Heart left ventricle (tissue), 16 donors: ENCODE data around the gene ALPG. TPM values are rescaled to one million over a fixed set of nuclear protein-coding genes. Genes with fewer than 3 reads are reported as not detected.

Experiments used
- ATAC-seq, 4 donors: fragments of 200-7000 bp; cut with Tn5 transposase; one replicate each; pipeline ENCODE4 v1.9.1; 2020 to 2022; ENCODE audit warnings: moderate library complexity in 4 of 4, mild to moderate bottlenecking in 3 of 4, moderate number of reproducible peaks in 1 of 4
- DNase-seq, 5 donors: peaks; one replicate each; pipeline ENCODE4 v3.0.0-alpha.2; 2020
- H3K27ac ChIP-seq, 12 donors: fragments of 200-600 bp; sonication (generic) in 4 of 12; one replicate each; pipeline versions ENCODE4 v1.5.0 to v1.8.0; 2016 to 2022; ENCODE audit warnings: mild to moderate bottlenecking in 2 of 12
- H3K27me3 ChIP-seq, 9 donors: fragments of 200-600 bp; sonication (generic) in 2 of 9; one replicate each; pipeline versions ENCODE4 v1.5.1 to v1.8.0; 2016 to 2022; ENCODE audit warnings: mild to moderate bottlenecking in 3 of 9
- H3K36me3 ChIP-seq, 9 donors: fragments of 200-600 bp; sonication (generic) in 2 of 9; one replicate each; pipeline versions ENCODE4 v1.5.0 to v1.8.0; 2018 to 2022; ENCODE audit warnings: mild to moderate bottlenecking in 2 of 9
- H3K4me1 ChIP-seq, 12 donors: fragments of 200-600 bp; sonication (generic) in 4 of 12; one replicate each; pipeline versions ENCODE4 v1.5.0 to v1.8.0; 2016 to 2022; ENCODE audit warnings: mild to moderate bottlenecking in 3 of 12
- H3K4me3 ChIP-seq, 12 donors: fragments of 200-600 bp; sonication (generic) in 4 of 12; one replicate each; pipeline versions ENCODE4 v1.5.0 to v1.8.0; 2017 to 2022; ENCODE audit warnings: mild to moderate bottlenecking in 9 of 12, moderate library complexity in 4 of 12
- H3K9me3 ChIP-seq, 12 donors: fragments of 200-600 bp; sonication (generic) in 4 of 12; one replicate each; pipeline versions ENCODE4 v1.5.0 to v1.8.0; 2016 to 2022; ENCODE audit warnings: mild to moderate bottlenecking in 1 of 12
- CTCF ChIP-seq, 12 donors: fragments of 200-600 bp; sonication (generic) in 4 of 12; IDR thresholded peaks; one replicate each; pipeline versions ENCODE4 v1.5.0 to v1.8.0; 2018 to 2022; ENCODE audit warnings: antibody characterized with exemption in 12 of 12, mild to moderate bottlenecking in 5 of 12
- POLR2A ChIP-seq, 2 donors: fragments of 450-650 bp; IDR thresholded peaks; one replicate each; pipeline ENCODE4 v1.6.1; 2017; ENCODE audit warnings: antibody characterized with exemption in 2 of 2, mild to moderate bottlenecking in 2 of 2, moderate library complexity in 2 of 2
- WGBS, 4 donors: extraction: QIAGEN DNeasy Blood & Tissue Kit in 2 of 4; methylation state at CpG; one replicate each; pipeline versions ENCODE4 v1.1.5 to v1.1.7; 2013 to 2018; 5-methylcytosine and 5-hydroxymethylcytosine counted together
- intact Hi-C, 10 donors: fragments of 100-400 bp; cut with DNase I; formaldehyde crosslinking; loops; one replicate each; pipeline versions ENCODE4 v1.11.1 to v1.14.2; 2022
- polyA plus RNA-seq, 2 donors: library from polyadenylated mRNA; stranded (reverse); fragments of 200-250 nt; gene quantifications; one replicate each; pipeline ENCODE4 v1.2.3, GENCODE V29; 2013
- total RNA-seq, 9 donors: library from RNA; depleted of rRNA in 2 of 9; stranded (reverse); fragments of >200 nt in 2 of 9; fragmentation: NEBNext Ultra II Directional in 3 of 9; extraction: Animal tissue kit (Norgen Biotek cat#: 25700) in 3 of 9; gene quantifications; one replicate each; pipeline versions ENCODE4 v1.1.0 to v1.2.4, GENCODE V29; 2016 to 2023
- donor health status: ischemic (EF 13 %, LVEDD 7.1; RV severe dilation, severe dysfunction).
- donor health status: healthy with polysubstance abuse.
- donor health status: DM: no; HTN: yes; CAD: no.
- donor health status: DM: no; HTN: no; CAD: no.
- donor health status: ischemic (EF 25% LVEDD 6.9; RV normal size, moderate dysfunction).
- donor health status: ischemic (EF 25% LVEDD 5.7; RV mildly dilated, moderate dysfunction).
- donor health status: healthy.
- donor health status: DM: yes; HTN: yes; CAD: no.
- donor health status: ischemic (EF 35%, LVEDD 5.7; RV mildly dilated, moderate dysfunction).
- donor health status: nonischemic (EF 11% LVEDD 7.7; RV severe dilation, severe dysfunction).
- donor health status: DM: yes; HTN: yes; CAD: no.
- donor health status: PGD.
- donor health status: ischemic (EF 29% LVEDD 5.4; RV normal size, mild dysfunction).
- donor health status: nonischemic (EF 23%, LVEDD 6.1; RV moderate dilation, normal function).

The ALPG gene
- total and polyA plus RNA-seq, 11 donors: not detected

- no peak for ATAC-seq
- WGBS, 4 donors: 1 to 8% (median 5%) methylated on average over 22 to 23 of the region's 23 CpGs
These were observed 20.2 kb upstream of the ALPG start for GRCh38 chr2:232386490-232386739.

GRCh38 chr2:232386740-232387450 is 19.7 kb upstream of the ALPG start:
- WGBS, 4 donors: 9 to 14% (median 11%) methylated on average over 7 to 75 of the region's 75 CpGs
- no peak for TF ChIP-seq CTCF (IDR thresholded peaks at IDR 0.05)
- TF ChIP-seq POLR2A (IDR thresholded peaks at IDR 0.05): no peak
- no peak overlapping the region for H3K27ac ChIP-seq
- DNase-seq: peak in 1 of 5 donors; percentile 43
- H3K36me3 ChIP-seq: no peaks in the 10 kb centered on the region
- intact Hi-C loops: no loop called here
- H3K4me3 ChIP-seq: peak overlapping the region in 1 of 12 donors; percentile 6
- no peaks in the 10 kb centered on the region for H3K9me3 ChIP-seq
- H3K27me3 ChIP-seq: peaks cover 32 to 96% (median 64%) of the 10 kb centered on the region in 9 donors
- H3K4me1 ChIP-seq: peaks cover 0 to 25% (median 0%) of the 10 kb centered on the region in 12 donors
- ATAC-seq: peak in 2 of 4 donors; percentile 18 to 22

More at GRCh38 chr2:232386490-232386739, 20.2 kb upstream of the ALPG start:
- H3K27me3 ChIP-seq: peaks cover 37 to 97% (median 69%) of the 10 kb centered on the region in 9 donors
- peak overlapping the region in 1 of 12 donors; percentile 6 for H3K4me3 ChIP-seq
- no peaks in the 10 kb centered on the region for H3K36me3 ChIP-seq
- no peaks in the 10 kb centered on the region for H3K9me3 ChIP-seq
- no peak for DNase-seq
- H3K4me1 ChIP-seq: peaks cover 0 to 25% (median 0%) of the 10 kb centered on the region in 12 donors
- H3K27ac ChIP-seq: no peak overlapping the region
- TF ChIP-seq CTCF (IDR thresholded peaks at IDR 0.05): no peak
- TF ChIP-seq POLR2A (IDR thresholded peaks at IDR 0.05): no peak
- intact Hi-C loops: no loop called here

- no peaks in the 10 kb centered on the region for H3K36me3 ChIP-seq
- H3K27ac ChIP-seq: no peak overlapping the region
- intact Hi-C loops: no loop called here
- TF ChIP-seq CTCF (IDR thresholded peaks at IDR 0.05): no peak
- TF ChIP-seq POLR2A (IDR thresholded peaks at IDR 0.05): no peak
- H3K4me1 ChIP-seq: peaks cover 0 to 25% (median 0%) of the 10 kb centered on the region in 12 donors
- DNase-seq (peak in 1 of 5 donors; percentile 47), ATAC-seq (peak in 1 of 4 donors; percentile 15)
- 9 to 19% (median 12%) methylated on average over 35 to 50 of the region's 50 CpGs for WGBS, 4 donors
- H3K4me3 ChIP-seq: peak overlapping the region in 2 of 12 donors; percentile 2 to 6
- H3K9me3 ChIP-seq: no peaks in the 10 kb centered on the region
- H3K27me3 ChIP-seq: peaks cover 27 to 96% (median 57%) of the 10 kb centered on the region in 9 donors
These were observed 19.0 kb upstream of the ALPG start for GRCh38 chr2:232387451-232388171.

GRCh38 chr2:232388324-232388891 is 18.2 kb upstream of the ALPG start:
- H3K27ac ChIP-seq: no peak overlapping the region
- WGBS, 4 donors: 0 to 14% (median 7%) methylated on average over 8 to 42 of the region's 42 CpGs
- TF ChIP-seq CTCF (IDR thresholded peaks at IDR 0.05) (no peak), POLR2A (IDR thresholded peaks at IDR 0.05) (no peak)
- no peak for ATAC-seq
- H3K9me3 ChIP-seq: no peaks in the 10 kb centered on the region
- H3K4me1 ChIP-seq: peaks cover 0 to 25% (median 0%) of the 10 kb centered on the region in 12 donors
- H3K27me3 ChIP-seq: peaks cover 27 to 91% (median 50%) of the 10 kb centered on the region in 9 donors
- H3K4me3 ChIP-seq: peak overlapping the region in 1 of 12 donors; percentile 2
- no peaks in the 10 kb centered on the region for H3K36me3 ChIP-seq
- intact Hi-C loops: no loop called here
- peak in 1 of 5 donors; percentile 51 for DNase-seq
